GM19324 (cell line): ENCODE measurements around the gene RPL36A.

Experiments used
- ATAC-seq: cut with Tn5 transposase; IDR thresholded peaks from one replicate; pipeline ENCODE4 v1.9.1; 2021; ENCODE audit warnings: mild to moderate bottlenecking, moderate library complexity; ENCODE audit not compliant: unreplicated experiment, low FRiP score

Gene RPL36A

GRCh38 chrX:101429934-101430333 lies 39.1 kb downstream of the RPL36A start:
- no peak for ATAC-seq

GRCh38 chrX:101430457-101431078 lies 39.8 kb downstream of the RPL36A start:
- ATAC-seq = no peak

- ATAC-seq = no peak
Measured at GRCh38 chrX:101442085-101442484, 51.3 kb downstream of the RPL36A start.
